PC-3 (cell line): ENCODE measurements around the gene PVR.

ENCODE experiments used
- EZH2 ChIP-seq: fragments of 300-600 bp; sonication (generic); IDR thresholded peaks from one replicate; pipeline ENCODE4 v1.6.1; 2017; ENCODE audit warnings: antibody characterized with exemption, mild to moderate bottlenecking, low read length; ENCODE audit not compliant: unreplicated experiment
- EZH2phosphoT487 ChIP-seq: fragments of 300-600 bp; sonication (generic); IDR thresholded peaks from 2 replicates; pipeline ENCODE4 v1.6.1; 2018; ENCODE audit warnings: mild to moderate bottlenecking, antibody characterized with exemption, low read length, borderline replicate concordance
- TF ChIP-seq, protein P1 (sequence below): fragments of 300-600 bp; sonication (generic); conservative IDR thresholded peaks from 2 replicates; pipeline ENCODE4 v1.5.1; 2017; ENCODE audit warnings: antibody characterized with exemption, low read depth, mild to moderate bottlenecking, low read length

DNA sequence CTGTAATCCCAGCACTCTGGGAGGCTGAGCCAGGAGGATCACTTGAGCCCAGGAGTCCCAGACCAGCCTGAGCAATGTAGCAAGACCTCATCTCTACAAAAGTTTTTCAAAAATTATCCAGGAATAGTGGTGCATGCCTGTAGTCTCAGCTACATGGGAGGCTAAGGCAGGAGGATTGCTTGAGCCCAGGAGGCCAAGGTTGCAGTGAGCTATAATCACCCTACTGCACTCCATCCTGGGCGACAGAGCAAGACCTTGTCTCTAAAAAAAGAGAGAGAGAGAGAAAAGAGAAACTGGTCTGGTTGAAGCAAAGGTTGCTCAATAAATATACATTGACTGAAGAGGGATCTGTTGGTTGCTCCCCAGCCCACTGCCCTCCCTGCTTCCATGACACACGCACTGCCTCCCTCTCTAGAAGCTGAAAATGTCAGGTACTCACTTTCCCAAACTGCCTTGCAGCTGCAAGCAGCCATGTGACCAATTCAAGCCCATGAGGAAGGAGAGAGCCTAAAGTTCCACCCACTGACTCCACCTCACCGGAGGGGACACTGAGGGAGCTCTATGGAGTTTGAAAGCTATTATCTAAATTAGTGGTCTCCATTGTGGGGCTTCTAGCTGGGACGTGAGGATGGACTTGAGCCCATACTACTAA is 69.3 kb downstream of the PVR start:
- TF ChIP-seq, protein P1, sequence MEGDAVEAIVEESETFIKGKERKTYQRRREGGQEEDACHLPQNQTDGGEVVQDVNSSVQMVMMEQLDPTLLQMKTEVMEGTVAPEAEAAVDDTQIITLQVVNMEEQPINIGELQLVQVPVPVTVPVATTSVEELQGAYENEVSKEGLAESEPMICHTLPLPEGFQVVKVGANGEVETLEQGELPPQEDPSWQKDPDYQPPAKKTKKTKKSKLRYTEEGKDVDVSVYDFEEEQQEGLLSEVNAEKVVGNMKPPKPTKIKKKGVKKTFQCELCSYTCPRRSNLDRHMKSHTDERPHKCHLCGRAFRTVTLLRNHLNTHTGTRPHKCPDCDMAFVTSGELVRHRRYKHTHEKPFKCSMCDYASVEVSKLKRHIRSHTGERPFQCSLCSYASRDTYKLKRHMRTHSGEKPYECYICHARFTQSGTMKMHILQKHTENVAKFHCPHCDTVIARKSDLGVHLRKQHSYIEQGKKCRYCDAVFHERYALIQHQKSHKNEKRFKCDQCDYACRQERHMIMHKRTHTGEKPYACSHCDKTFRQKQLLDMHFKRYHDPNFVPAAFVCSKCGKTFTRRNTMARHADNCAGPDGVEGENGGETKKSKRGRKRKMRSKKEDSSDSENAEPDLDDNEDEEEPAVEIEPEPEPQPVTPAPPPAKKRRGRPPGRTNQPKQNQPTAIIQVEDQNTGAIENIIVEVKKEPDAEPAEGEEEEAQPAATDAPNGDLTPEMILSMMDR = no peak
- TF ChIP-seq EZH2phosphoT487 (no peak), EZH2 (no peak)
